ENCODE measurements around the gene DBH. TPM values are rescaled to one million over a fixed set of nuclear protein-coding genes. Genes with fewer than 3 reads are reported as not detected.

Gene DBH
- total and polyA plus RNA-seq, 10 of the 15 experiments (the other 5 are each of a cell fraction or from before 2014, with no cell fraction given): not detected

- ChIA-PET RAD21 (ENCODE audit: unreplicated experiment) (no interaction called here), SMC1A (ENCODE audit: uncharacterized antibody, unreplicated experiment) (no interaction called here), POLR2A (no interaction called here), CTCF (no interaction called here)
- Histone ChIP-seq H3K9me3 (replicated peaks; ENCODE audit: control insufficient read depth, insufficient read depth, low read length) (no peaks in the 10 kb centered on the region), H2AFZ (ENCODE audit: control insufficient read depth, low read depth, low read length) (no peak overlapping the region), H3K4me1 (ENCODE audit: control insufficient read depth, insufficient read depth, low read length) (no peaks in the 10 kb centered on the region), H4K20me1 (ENCODE audit: control insufficient read depth, insufficient read depth) (no peaks in the 10 kb centered on the region), H3K4me2 (ENCODE audit: control insufficient read depth, insufficient read depth) (no peak overlapping the region), H3K4me3 (no peak overlapping the region), H3K27me3 (replicated peaks in 1 of 2; ENCODE audit: control insufficient read depth in 2 of 2, insufficient read depth in 2 of 2, low read length in 1 of 2) (peaks cover 0 to 3% of the 10 kb centered on the region in 2 experiments; a peak in 2 of 4 replicates), H3K9ac (ENCODE audit: control insufficient read depth, insufficient read depth, low read length) (no peak overlapping the region), H3K36me3 (ENCODE audit: control insufficient read depth in 2 of 2, insufficient read depth in 2 of 2, low read length in 1 of 2) (no peaks in the 10 kb centered on the region), H3K27ac (ENCODE audit: control insufficient read depth, insufficient read depth) (no peak overlapping the region), H3K79me2 (ENCODE audit: control insufficient read depth, insufficient read depth, low read length) (no peaks in the 10 kb centered on the region)
- WGBS (ENCODE audit: insufficient coverage, insufficient replicate concordance, low lambda C conversion rate, missing lambda C conversion rate): 48% methylated on average over 25 of the region's 25 CpGs
- ATAC-seq (no peak), DNase-seq (ENCODE audit: low read depth, low spot score) (no peak), FAIRE-seq (no peak)
- TF ChIP-seq BMI1 (IDR thresholded peaks at IDR 0.05; ENCODE audit: borderline replicate concordance) (no peak), RAD21 (IDR thresholded peaks at IDR 0.05; ENCODE audit: insufficient read depth, low read depth, low read length) (no peak), CHD2 (IDR thresholded peaks at IDR 0.05; ENCODE audit: borderline replicate concordance, low read depth, low read length) (no peak), PAX8 (IDR thresholded peaks at IDR 0.05) (no peak)
- in situ Hi-C loops (cut with MboI): no loop called here
- no TSS peak for BruUV-seq (replicated peaks)
- intact Hi-C loops (cut with micrococcal nuclease; ENCODE audit: unreplicated experiment): no loop called here
Observed at GRCh38 chr9:133647765-133648469, 11.8 kb downstream of the DBH start.

- no peaks in the 10 kb centered on the region for H4K20me1 ChIP-seq (ENCODE audit: control insufficient read depth, insufficient read depth)
- FAIRE-seq: no peak
- no peaks in the 10 kb centered on the region for H3K79me2 ChIP-seq (ENCODE audit: control insufficient read depth, insufficient read depth, low read length)
- no peak overlapping the region for H3K27ac ChIP-seq (ENCODE audit: control insufficient read depth, insufficient read depth)
- ATAC-seq: no peak
- 30% methylated on average over 7 of the region's 7 CpGs for WGBS (ENCODE audit: insufficient coverage, insufficient replicate concordance, low lambda C conversion rate, missing lambda C conversion rate)
- H3K9ac ChIP-seq (ENCODE audit: control insufficient read depth, insufficient read depth, low read length): no peak overlapping the region
- POLR2A ChIA-PET: no interaction called here
- no peaks in the 10 kb centered on the region for H3K4me1 ChIP-seq (ENCODE audit: control insufficient read depth, insufficient read depth, low read length)
- SMC1A ChIA-PET (ENCODE audit: uncharacterized antibody, unreplicated experiment): no interaction called here
- H2AFZ ChIP-seq (ENCODE audit: control insufficient read depth, low read depth, low read length): no peak overlapping the region
- in situ Hi-C loops (cut with MboI) (no loop called here), intact Hi-C loops (cut with micrococcal nuclease; ENCODE audit: unreplicated experiment) (no loop called here)
- no peak overlapping the region for H3K4me2 ChIP-seq (ENCODE audit: control insufficient read depth, insufficient read depth)
- no peaks in the 10 kb centered on the region for H3K9me3 ChIP-seq (replicated peaks; ENCODE audit: control insufficient read depth, insufficient read depth, low read length)
- RAD21 ChIA-PET (ENCODE audit: unreplicated experiment): no interaction called here
- H3K27me3 ChIP-seq (replicated peaks in 1 of 2; ENCODE audit: control insufficient read depth in 2 of 2, insufficient read depth in 2 of 2, low read length in 1 of 2): peaks cover 0 to 5% of the 10 kb centered on the region in 2 experiments; a peak in 2 of 4 replicates
- no TSS peak for BruUV-seq (replicated peaks)
- no peak for DNase-seq (ENCODE audit: low read depth, low spot score)
- CTCF ChIA-PET: no interaction called here
- no peaks in the 10 kb centered on the region for H3K36me3 ChIP-seq (ENCODE audit: control insufficient read depth in 2 of 2, insufficient read depth in 2 of 2, low read length in 1 of 2)
- H3K4me3 ChIP-seq: no peak overlapping the region
- no peak for TF ChIP-seq SMC3 (IDR thresholded peaks at IDR 0.05; ENCODE audit: borderline replicate concordance, low read length)
- no peak for TF ChIP-seq HDAC6 (IDR thresholded peaks at IDR 0.05; ENCODE audit: unreplicated experiment)
- no peak for TF ChIP-seq NFYB (IDR thresholded peaks at IDR 0.05; ENCODE audit: insufficient read depth, low read depth, low read length)
- no peak for TF ChIP-seq CREB1 (IDR thresholded peaks at IDR 0.05; ENCODE audit: low read depth)
- TF ChIP-seq CBX5 (IDR thresholded peaks at IDR 0.05; ENCODE audit: low read depth): no peak
- TF ChIP-seq ZNF24 (IDR thresholded peaks at IDR 0.05): no peak
- no peak for TF ChIP-seq SP1 (IDR thresholded peaks at IDR 0.05; ENCODE audit: low read depth, low read length)
- no peak for TF ChIP-seq ELK1 (IDR thresholded peaks at IDR 0.05; ENCODE audit: low read depth, low read length)
- TF ChIP-seq CTCF (IDR thresholded peaks at IDR 0.05 in 2 of 3, conservative IDR thresholded peaks at IDR 0.05 in 1 of 3; ENCODE audit: control insufficient read depth in 2 of 3, extremely low read depth in 1 of 3, insufficient read depth in 1 of 3, low read depth in 3 of 3, low read length in 3 of 3): no peak
- no peak for TF ChIP-seq MLLT1 (IDR thresholded peaks at IDR 0.05)
Observed at GRCh38 chr9:133649194-133649593, 13.0 kb downstream of the DBH start.
